Measurements from ENCODE around the gene MINK1.

MINK1 gene

DNA sequence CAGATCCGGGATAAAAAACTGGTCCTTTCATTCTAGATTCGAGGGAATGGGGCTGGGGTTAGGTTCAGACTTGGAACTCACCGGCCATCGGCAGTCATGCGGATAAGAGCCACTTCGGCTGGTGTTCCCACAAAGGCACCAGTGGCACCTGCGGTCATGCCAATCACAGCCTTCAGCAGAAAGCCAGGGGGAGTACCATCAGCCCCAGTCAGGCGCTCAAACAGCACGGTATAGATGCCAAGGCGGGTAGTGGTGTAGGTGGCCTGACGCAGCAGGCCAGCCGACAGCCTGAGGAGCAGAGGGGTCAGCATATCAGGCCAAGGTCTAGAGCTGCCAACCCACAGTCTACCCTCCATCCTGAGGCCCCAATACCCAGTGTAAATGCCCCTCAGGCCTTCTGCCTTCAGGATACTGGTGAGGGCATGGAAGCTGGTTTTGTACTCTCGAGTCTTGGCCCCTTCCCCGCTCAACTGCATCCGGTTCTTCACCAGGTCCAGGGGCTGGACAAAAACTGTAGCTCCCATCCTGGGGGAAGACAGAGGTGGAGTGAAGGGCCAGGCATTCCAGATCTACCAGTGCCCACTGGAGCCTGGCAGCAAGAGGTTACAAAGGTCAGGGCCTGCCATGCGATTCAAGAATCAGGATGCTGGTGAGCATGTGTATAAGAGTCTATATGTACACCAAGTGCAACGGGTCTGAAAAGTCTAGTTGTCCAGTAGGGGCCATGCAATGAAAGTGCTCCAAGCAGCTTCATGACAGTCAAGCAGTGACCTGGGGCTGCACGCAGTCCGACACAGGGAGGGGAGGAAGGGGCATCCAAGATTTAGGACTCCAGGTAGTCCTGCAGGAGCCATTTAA is 105.8 kb downstream of the MINK1 start:
- DNase-seq: no peak

DNA sequence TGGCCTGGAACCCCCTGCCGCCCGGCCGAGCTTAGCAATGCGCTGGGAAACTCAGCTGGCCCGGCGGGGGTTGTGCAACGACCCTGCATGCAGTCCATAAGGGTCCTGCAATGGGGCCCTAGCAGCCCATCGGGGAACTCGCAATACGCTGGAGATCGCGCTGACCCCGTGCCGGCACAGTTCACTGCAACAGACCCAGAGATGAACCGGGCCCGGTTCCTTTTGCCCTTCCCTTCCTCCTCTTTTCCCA is 106.3 kb downstream of the MINK1 start:
- no peak for DNase-seq

GRCh38 chr17:4939796-4940554 is 106.8 kb downstream of the MINK1 start, which contains the start of the genes RNF167 and SLC25A11:
Gene RNF167 (plus strand): TSS chr17:4940268. CDS start chr17:4940910, 642 bp downstream.
Gene SLC25A11 (minus strand): TSS chr17:4940046. CDS start chr17:4939910, 136 bp downstream.
- peak; percentile 84 for DNase-seq

- no peak for DNase-seq
Measured at GRCh38 chr17:4940555-4941318, 107.6 kb downstream of the MINK1 start.

- DNase-seq: no peak
Measured at GRCh38 chr17:4941319-4941610, 108.1 kb downstream of the MINK1 start.

GRCh38 chr17:4942760-4943508 is 109.8 kb downstream of the MINK1 start:
- no peak for DNase-seq

DNA sequence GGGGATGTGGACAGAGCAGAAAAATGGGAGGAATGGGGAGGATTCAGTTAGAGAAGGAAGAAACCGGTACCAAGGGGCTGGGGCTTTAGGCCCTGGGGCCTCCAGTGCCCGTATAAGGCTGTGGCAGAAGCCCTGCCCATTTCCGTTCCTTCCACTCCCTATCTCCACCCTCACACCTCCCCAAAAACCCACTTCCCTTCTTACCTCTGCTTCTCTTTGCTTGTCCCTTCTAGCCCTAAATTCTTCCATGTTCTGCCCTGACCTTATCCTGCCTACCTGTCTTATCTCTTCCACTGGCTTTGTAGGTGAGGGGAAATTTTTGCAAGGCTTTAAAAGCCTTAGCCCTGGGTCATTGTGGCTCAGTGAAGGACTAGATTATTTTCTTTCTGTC is 111.0 kb downstream of the MINK1 start:
- no peak for DNase-seq

DNA sequence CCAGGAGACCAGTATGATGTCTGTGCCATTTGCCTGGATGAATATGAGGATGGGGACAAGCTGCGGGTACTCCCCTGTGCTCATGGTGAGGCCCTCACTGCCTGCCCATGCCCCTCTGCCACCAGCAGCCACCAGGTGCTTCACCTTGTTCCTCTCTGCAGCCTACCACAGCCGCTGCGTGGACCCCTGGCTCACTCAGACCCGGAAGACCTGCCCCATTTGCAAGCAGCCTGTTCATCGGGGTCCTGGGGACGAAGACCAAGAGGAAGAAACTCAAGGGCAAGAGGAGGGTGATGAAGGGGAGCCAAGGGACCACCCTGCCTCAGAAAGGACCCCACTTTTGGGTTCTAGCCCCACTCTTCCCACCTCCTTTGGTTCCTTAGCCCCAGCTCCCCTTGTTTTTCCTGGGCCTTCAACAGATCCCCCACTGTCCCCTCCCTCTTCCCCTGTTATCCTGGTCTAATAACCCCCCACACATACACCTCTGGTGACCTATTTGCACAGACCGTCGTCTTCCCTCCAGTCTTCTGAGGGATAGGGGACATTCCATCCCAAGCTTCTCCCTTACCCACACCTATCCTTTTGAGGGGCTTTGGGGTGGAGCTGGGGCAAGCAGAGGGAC is 111.5 kb downstream of the MINK1 start:
- no peak for DNase-seq

GRCh38 chr17:4945176-4945943 is 112.2 kb downstream of the MINK1 start:
- no peak for DNase-seq

- no peak for DNase-seq
Measured at GRCh38 chr17:4945944-4946280, 112.8 kb downstream of the MINK1 start.

GRCh38 chr17:4946312-4946976 is 113.3 kb downstream of the MINK1 start:
- no peak for DNase-seq

GRCh38 chr17:4947010-4947410 is 113.9 kb downstream of the MINK1 start:
- DNase-seq: no peak
